ENCODE measurements around the gene ABCB11. TPM values are rescaled to one million over a fixed set of nuclear protein-coding genes. Genes with fewer than 3 reads are reported as not detected.

ABCB11 gene
- polyA plus RNA-seq, 1 of the 3 experiments (the other 2 are of a cell fraction): not detected

DNA sequence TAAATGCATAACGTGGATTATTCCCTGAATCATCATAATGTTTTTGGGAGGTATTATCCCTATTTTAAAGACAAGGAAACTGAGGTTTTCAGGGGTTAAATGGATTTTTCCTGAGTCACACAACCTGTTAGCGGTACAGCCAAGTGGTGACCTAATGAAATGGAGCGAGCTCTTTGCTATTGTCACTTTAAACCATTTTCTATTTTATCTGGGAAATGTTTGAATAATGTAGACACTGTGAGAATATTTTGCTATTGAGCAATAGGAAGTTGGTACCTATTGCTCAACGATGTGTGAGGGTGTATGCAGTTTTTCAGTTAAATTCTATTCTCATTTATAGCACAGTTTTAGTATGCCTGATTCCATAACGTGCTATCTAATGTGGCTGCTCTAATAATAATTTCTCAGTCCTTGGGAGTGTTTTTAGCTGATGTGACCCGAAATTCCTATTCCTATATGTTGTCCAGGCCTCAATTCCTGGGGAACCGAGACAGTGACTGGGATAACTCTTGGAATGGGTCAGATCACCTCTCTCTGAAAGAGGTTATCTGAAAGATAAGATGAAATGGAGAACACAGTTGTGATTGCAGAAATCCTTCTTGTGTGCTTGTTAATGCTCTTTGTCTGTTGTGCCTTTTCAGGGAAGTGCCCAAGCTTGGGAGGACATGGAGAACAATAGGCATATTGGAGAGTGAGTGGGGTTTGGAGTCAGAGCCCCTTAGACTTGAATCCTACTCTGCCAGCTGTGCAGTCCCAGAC lies 38.4 kb downstream of the ABCB11 start:
- CTCF ChIA-PET: interaction anchor here (1.3 kb wide), 1 partner anchor 31 kb away, joined by 3 read pairs; no protein-coding TSS in a partner anchor
- 40% methylated on average over 7 of the region's 7 CpGs for WGBS (ENCODE audit: low lambda C conversion rate)
- no peak overlapping the region for H3K9ac ChIP-seq

DNA sequence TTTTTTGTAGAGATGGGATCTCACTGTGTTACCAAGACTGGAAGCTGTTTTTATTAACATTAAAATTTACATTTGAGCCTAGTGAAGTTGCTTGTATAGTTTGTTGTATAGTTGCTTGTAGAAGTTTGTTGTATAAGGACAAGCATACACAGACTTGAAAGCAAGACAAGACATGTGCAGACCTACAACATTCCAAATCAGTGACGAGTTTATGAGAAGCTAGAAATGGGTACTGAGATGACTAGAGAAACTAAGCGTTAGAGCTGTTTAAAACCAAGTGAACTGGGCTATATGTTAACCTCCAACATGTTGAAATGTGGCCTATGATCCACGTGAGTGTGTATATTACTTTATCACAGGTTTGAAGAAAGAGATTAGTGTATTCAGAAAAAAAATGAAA lies 39.1 kb downstream of the ABCB11 start:
- H3K4me3 ChIP-seq (ENCODE audit: low read depth in 2 of 2, low read length in 1 of 2): no peak overlapping the region
- CTCF ChIA-PET: interaction anchor here (1.3 kb wide), 1 partner anchor 30 kb away, joined by 3 read pairs; no protein-coding TSS in a partner anchor
- POLR2A ChIA-PET: no interaction called here
- no peaks in the 10 kb centered on the region for H3K36me3 ChIP-seq (replicated peaks in 1 of 2; ENCODE audit: control insufficient read depth in 1 of 2, insufficient read depth in 2 of 2, low read length in 1 of 2)
- H3K27ac ChIP-seq (ENCODE audit: low read depth in 2 of 2, low read length in 1 of 2): no peak overlapping the region
- no peaks in the 10 kb centered on the region for H3K27me3 ChIP-seq (ENCODE audit: insufficient read depth)
- H3F3A ChIP-seq (replicated peaks; ENCODE audit: insufficient read depth): no peaks in the 10 kb centered on the region
- no peaks in the 10 kb centered on the region for H3K79me2 ChIP-seq (ENCODE audit: insufficient read depth)
- H3K9me2 ChIP-seq: no peaks in the 10 kb centered on the region
- DNase-seq: no peak
- no peaks in the 10 kb centered on the region for H3K4me1 ChIP-seq (ENCODE audit: control insufficient read depth in 1 of 2, insufficient read depth in 2 of 2, low read depth in 1 of 2, low read length in 1 of 2)
- H3K4me2 ChIP-seq: no peak overlapping the region
- H2AFZ ChIP-seq (ENCODE audit: low read depth): no peak overlapping the region
- no peaks in the 10 kb centered on the region for H4K20me1 ChIP-seq (ENCODE audit: insufficient read depth)
- H3K9ac ChIP-seq: no peak overlapping the region
- H3K9me3 ChIP-seq: no peaks in the 10 kb centered on the region
- 35% methylated on average over 3 of the region's 3 CpGs for WGBS (ENCODE audit: low lambda C conversion rate)
- TF ChIP-seq, protein P1, sequence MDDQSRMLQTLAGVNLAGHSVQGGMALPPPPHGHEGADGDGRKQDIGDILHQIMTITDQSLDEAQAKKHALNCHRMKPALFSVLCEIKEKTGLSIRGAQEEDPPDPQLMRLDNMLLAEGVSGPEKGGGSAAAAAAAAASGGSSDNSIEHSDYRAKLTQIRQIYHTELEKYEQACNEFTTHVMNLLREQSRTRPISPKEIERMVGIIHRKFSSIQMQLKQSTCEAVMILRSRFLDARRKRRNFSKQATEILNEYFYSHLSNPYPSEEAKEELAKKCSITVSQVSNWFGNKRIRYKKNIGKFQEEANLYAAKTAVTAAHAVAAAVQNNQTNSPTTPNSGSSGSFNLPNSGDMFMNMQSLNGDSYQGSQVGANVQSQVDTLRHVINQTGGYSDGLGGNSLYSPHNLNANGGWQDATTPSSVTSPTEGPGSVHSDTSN (IDR thresholded peaks at IDR 0.05): no peak
- no peak for TF ChIP-seq GATA2 (CRISPR knock-in tag; IDR thresholded peaks at IDR 0.05)
- TF ChIP-seq RFX5 (IDR thresholded peaks at IDR 0.05; ENCODE audit: low read length): no peak
- TF ChIP-seq NFIC (IDR thresholded peaks at IDR 0.05; ENCODE audit: borderline replicate concordance): no peak
- no peak for TF ChIP-seq RXRA (IDR thresholded peaks at IDR 0.05; ENCODE audit: borderline replicate concordance, low read depth)
- TF ChIP-seq ZBTB33 (IDR thresholded peaks at IDR 0.05; ENCODE audit: borderline replicate concordance, low read depth): no peak
- TF ChIP-seq FOSL2 (IDR thresholded peaks at IDR 0.05; ENCODE audit: borderline replicate concordance, low read depth): no peak

More for the DNA sequence above, 38.4 kb downstream of the ABCB11 start:
- H2AFZ ChIP-seq (ENCODE audit: low read depth): no peak overlapping the region
- H3K4me3 ChIP-seq (ENCODE audit: low read depth in 2 of 2, low read length in 1 of 2): no peak overlapping the region
- H3K9me2 ChIP-seq: no peaks in the 10 kb centered on the region
- no peaks in the 10 kb centered on the region for H3K27me3 ChIP-seq (ENCODE audit: insufficient read depth)
- no peaks in the 10 kb centered on the region for H3K9me3 ChIP-seq
- POLR2A ChIA-PET: no interaction called here
- DNase-seq: no peak
- no peaks in the 10 kb centered on the region for H3F3A ChIP-seq (replicated peaks; ENCODE audit: insufficient read depth)
- no peak overlapping the region for H3K27ac ChIP-seq (ENCODE audit: low read depth in 2 of 2, low read length in 1 of 2)
- no peak overlapping the region for H3K4me2 ChIP-seq
- H3K36me3 ChIP-seq (replicated peaks in 1 of 2; ENCODE audit: control insufficient read depth in 1 of 2, insufficient read depth in 2 of 2, low read length in 1 of 2): no peaks in the 10 kb centered on the region
- no peaks in the 10 kb centered on the region for H3K79me2 ChIP-seq (ENCODE audit: insufficient read depth)
- no peak for TF ChIP-seq USF1 (IDR thresholded peaks at IDR 0.05; ENCODE audit: borderline replicate concordance, low read depth)
- TF ChIP-seq, protein P2, sequence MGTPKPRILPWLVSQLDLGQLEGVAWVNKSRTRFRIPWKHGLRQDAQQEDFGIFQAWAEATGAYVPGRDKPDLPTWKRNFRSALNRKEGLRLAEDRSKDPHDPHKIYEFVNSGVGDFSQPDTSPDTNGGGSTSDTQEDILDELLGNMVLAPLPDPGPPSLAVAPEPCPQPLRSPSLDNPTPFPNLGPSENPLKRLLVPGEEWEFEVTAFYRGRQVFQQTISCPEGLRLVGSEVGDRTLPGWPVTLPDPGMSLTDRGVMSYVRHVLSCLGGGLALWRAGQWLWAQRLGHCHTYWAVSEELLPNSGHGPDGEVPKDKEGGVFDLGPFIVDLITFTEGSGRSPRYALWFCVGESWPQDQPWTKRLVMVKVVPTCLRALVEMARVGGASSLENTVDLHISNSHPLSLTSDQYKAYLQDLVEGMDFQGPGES (IDR thresholded peaks at IDR 0.05; ENCODE audit: low read depth, low read length): no peak
- TF ChIP-seq USF2 (IDR thresholded peaks at IDR 0.05; ENCODE audit: borderline replicate concordance, low read depth, low read length): no peak
- no peak for TF ChIP-seq MAX (IDR thresholded peaks at IDR 0.05; ENCODE audit: low read depth)
- no peak for TF ChIP-seq SMC3 (IDR thresholded peaks at IDR 0.05; ENCODE audit: low read depth, low read length)
- no peak for TF ChIP-seq TAF1 (IDR thresholded peaks at IDR 0.05; ENCODE audit: borderline replicate concordance, low read depth, low read length)
- TF ChIP-seq EZH2phosphoT487 (IDR thresholded peaks at IDR 0.05; ENCODE audit: borderline replicate concordance, low read depth): no peak
- no peak for TF ChIP-seq CHD2 (IDR thresholded peaks at IDR 0.05; ENCODE audit: low read length, partially characterized antibody)
- no peak for TF ChIP-seq NRF1 (IDR thresholded peaks at IDR 0.05; ENCODE audit: low read depth, low read length)
- TF ChIP-seq GATA2 (CRISPR knock-in tag; IDR thresholded peaks at IDR 0.05): no peak
- H3K4me1 ChIP-seq (ENCODE audit: control insufficient read depth in 1 of 2, insufficient read depth in 2 of 2, low read depth in 1 of 2, low read length in 1 of 2): no peaks in the 10 kb centered on the region
- no peaks in the 10 kb centered on the region for H4K20me1 ChIP-seq (ENCODE audit: insufficient read depth)

Measured in SK-N-SH (cell line).